Body of pancreas (tissue), 4 donors: ENCODE data around the gene POTEG.
"Not testable (repeated sequence)": the region's sequence is repeated elsewhere in the genome, so short reads cannot be mapped to it uniquely, and the experiment has no call there.

Experiments used
- POLR2A ChIP-seq, 3 donors: fragments of 450-650 bp; IDR thresholded peaks; one replicate each; pipeline ENCODE4 v1.6.1; 2016; ENCODE audit warnings: antibody characterized with exemption in 3 of 3, mild to moderate bottlenecking in 2 of 3
- TF ChIP-seq, protein P1 (sequence below), 7 experiments: fragments of 450-650 bp in 4 of 7; fragments of 200-600 bp in 3 of 7; sonication (generic) in 3 of 7; IDR thresholded peaks; one replicate each; pipeline ENCODE4 v1.5.1; 2016 to 2019; ENCODE audit warnings: antibody characterized with exemption in 7 of 7

DNA sequence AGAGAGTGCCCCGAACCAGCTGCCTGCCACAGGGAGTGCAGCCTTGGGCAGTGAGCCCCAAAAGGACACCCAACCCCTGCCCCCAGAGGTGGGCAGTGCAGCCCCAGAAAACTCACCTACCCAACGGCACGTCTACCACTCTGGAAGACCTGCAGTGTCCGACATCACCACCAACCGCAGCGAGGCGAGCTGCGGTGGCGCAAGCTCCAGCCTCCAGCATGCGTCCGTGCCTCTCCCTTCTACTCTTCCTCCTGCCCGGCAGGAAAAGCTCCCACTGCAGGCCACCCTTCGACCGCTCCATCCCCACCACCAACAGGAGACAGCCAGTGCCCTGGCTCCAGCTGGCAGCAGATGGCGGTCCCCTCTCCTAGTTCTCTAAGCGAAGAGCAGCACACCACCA lies 47.3 kb upstream of the POTEG start:
- TF ChIP-seq, protein P1, sequence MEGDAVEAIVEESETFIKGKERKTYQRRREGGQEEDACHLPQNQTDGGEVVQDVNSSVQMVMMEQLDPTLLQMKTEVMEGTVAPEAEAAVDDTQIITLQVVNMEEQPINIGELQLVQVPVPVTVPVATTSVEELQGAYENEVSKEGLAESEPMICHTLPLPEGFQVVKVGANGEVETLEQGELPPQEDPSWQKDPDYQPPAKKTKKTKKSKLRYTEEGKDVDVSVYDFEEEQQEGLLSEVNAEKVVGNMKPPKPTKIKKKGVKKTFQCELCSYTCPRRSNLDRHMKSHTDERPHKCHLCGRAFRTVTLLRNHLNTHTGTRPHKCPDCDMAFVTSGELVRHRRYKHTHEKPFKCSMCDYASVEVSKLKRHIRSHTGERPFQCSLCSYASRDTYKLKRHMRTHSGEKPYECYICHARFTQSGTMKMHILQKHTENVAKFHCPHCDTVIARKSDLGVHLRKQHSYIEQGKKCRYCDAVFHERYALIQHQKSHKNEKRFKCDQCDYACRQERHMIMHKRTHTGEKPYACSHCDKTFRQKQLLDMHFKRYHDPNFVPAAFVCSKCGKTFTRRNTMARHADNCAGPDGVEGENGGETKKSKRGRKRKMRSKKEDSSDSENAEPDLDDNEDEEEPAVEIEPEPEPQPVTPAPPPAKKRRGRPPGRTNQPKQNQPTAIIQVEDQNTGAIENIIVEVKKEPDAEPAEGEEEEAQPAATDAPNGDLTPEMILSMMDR (IDR thresholded peaks at IDR 0.05): not testable (repeated sequence)
- TF ChIP-seq POLR2A (IDR thresholded peaks at IDR 0.05): not testable (repeated sequence)
